GM21528 (cell line): ENCODE results near the gene ADPRM.
"Not testable (repeated sequence)": the region's sequence is repeated elsewhere in the genome, so short reads cannot be mapped to it uniquely, and the experiment has no call there.

Experiments used
- ATAC-seq: cut with Tn5 transposase; IDR thresholded peaks from one replicate; pipeline ENCODE4 v1.9.1; 2021; ENCODE audit warnings: mild to moderate bottlenecking, moderate library complexity; ENCODE audit not compliant: unreplicated experiment, low FRiP score

The ADPRM gene

DNA sequence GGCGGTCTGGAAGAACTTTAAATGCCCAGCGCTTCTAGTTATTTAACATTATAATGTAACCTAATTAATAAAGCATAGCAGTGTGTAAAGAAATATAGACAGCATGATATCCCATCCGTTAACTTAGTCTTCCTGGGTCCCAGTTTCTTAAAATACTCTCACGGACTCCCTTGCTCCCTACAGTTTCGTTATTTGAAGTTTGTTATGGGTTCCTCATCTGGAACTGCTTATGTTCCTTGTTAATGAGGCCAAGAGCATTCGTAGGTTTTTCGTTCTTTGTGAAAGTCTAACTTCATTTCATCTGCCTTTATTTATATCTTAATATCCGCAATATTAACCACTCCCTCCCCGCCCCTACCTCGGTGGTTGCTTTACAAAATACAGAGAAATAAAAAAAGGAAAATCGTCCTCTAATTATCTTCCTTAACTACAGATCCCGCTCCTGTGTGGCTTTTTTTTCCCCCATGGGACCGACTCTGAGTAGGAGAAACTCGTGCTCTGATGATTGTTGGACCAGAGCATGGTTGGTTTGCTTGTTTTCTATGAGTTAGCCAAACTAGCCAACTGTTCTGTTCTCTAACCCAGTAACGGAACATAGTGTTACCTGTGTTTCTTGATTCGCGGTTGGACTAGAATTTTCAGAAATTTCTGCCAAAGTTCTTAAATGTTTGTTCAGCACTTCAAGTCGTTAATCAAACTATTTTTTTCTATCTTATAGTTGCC is 863 bp downstream of the ADPRM start:
- ATAC-seq = no peak

- no peak for ATAC-seq
Observed at GRCh38 chr17:10699856-10700255, 2.5 kb downstream of the ADPRM start.

- no peak for ATAC-seq
Observed at GRCh38 chr17:10702574-10702973, 5.2 kb downstream of the ADPRM start.

DNA sequence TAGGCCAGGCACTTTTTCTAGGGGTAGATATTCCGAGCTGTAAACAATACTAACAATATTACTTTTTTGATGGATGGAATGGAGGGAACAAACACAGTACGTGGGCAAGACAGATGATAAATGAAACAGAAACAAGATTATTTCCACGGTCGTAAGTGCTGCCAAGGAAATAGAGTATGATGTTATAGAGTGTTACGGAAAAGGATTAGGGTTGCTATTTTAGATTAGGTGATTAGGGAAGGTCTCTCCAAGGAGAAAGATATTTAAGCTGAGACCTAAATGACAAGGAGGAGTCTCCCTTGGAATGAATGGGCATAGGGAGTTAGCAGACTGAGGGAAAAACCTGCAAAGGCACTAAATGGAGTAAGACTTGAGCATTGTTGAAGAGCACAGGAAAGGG is 8.3 kb downstream of the ADPRM start:
- no peak for ATAC-seq

GRCh38 chr17:10713318-10713717 is 15.9 kb downstream of the ADPRM start:
- no peak for ATAC-seq

GRCh38 chr17:10716218-10716617 is 18.8 kb downstream of the ADPRM start:
- no peak for ATAC-seq

- no peak for ATAC-seq
Observed at GRCh38 chr17:10718547-10718946, 21.2 kb downstream of the ADPRM start.

DNA sequence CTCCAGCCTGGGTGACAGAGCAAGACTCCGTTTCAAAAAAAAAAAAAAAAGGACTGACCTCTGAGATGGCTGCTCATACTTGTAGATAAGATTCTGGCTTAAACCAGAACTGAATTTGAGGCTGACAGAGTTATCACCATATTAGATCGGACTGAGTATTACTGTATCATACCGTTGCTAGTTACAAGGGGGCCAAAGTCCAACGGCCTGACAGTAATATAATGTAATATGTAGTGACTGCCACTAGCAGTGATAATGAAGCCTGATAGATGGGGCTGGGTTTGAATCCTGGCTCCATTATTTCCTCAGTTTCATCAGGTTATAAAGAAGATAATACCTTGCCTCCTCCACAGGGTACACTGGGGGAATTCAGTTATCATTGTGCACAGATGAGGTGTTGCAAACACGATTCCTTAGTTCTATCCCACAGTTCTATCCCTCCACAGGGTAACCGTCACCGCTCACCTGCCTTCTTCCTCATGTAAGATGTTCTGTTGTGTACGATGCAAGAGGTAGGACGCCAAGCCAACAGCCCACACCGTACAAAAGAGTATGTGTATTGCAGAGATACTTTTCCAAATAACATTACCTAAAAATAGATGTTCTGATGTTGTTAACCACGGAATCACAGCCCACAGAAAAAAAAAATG is 27.3 kb downstream of the ADPRM start:
- ATAC-seq = no peak

GRCh38 chr17:10725262-10725661 is 27.9 kb downstream of the ADPRM start:
- no peak for ATAC-seq

- no peak for ATAC-seq
Observed at GRCh38 chr17:10726196-10726595, 28.8 kb downstream of the ADPRM start.

GRCh38 chr17:10727192-10727591 is 29.8 kb downstream of the ADPRM start:
- no peak for ATAC-seq

DNA sequence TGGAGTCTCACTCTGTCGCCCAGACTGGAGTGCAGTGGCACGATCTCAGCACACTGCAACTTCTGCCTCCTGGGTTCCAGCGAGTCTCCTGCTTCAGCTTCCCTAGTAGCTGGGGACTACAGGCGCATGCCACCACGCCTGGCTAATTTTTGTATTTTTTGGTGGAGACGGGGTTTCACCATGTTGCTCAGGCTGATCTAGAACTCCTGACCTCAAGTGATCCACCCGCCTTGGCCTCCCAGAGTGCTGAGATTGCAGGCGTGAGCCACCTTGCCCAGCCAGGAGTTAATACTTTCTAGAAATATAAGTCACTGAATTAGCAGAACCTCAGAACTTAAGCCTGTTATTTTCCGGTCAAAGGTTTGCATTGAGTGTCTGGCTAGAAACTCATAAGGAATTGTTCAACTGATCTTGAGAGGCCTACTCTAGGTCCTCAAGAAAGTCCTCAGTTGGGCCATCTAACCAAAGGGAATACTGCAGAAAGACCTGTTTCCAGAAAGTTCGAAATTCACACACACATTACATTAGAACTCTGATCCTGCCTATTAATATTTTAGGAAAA is 31.0 kb downstream of the ADPRM start:
- ATAC-seq = no peak

GRCh38 chr17:10729334-10730193 is 32.2 kb downstream of the ADPRM start, which contains the start of gene TMEM220:
TSS of gene TMEM220 (minus strand) at chr17:10730023. CDS start at chr17:10729851, 172 bp downstream.
- no peak for ATAC-seq

GRCh38 chr17:10730247-10730646 is 32.9 kb downstream of the ADPRM start:
- ATAC-seq = not testable (repeated sequence)

GRCh38 chr17:10731408-10731879 is 34.0 kb downstream of the ADPRM start:
- no peak for ATAC-seq

DNA sequence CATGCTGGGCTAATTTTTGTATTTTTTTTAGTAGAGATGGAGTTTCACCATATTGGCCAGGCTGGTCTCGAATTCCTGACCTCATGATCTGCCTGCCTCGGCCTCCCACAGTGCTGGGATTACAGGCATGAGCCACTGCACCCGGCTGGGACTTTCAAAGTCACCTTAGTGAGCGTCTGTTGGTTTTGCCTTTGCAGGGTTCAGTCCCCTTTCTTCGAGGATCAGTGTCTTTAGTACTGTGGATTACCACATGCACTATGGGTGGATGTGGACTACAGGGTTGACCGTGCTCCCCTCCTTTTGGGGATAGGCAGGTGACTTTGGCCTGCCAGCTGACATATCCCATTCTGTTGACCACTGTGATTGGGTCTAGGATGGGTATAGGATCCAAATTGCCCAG is 34.7 kb downstream of the ADPRM start:
- not testable (repeated sequence) for ATAC-seq

- ATAC-seq = no peak
Observed at GRCh38 chr17:10733666-10734065, 36.3 kb downstream of the ADPRM start.

- no peak for ATAC-seq
Observed at GRCh38 chr17:10735251-10735650, 37.9 kb downstream of the ADPRM start.

GRCh38 chr17:10735821-10736220 is 38.4 kb downstream of the ADPRM start:
- no peak for ATAC-seq

- ATAC-seq = no peak
Observed at GRCh38 chr17:10737168-10737622, 39.8 kb downstream of the ADPRM start.

DNA sequence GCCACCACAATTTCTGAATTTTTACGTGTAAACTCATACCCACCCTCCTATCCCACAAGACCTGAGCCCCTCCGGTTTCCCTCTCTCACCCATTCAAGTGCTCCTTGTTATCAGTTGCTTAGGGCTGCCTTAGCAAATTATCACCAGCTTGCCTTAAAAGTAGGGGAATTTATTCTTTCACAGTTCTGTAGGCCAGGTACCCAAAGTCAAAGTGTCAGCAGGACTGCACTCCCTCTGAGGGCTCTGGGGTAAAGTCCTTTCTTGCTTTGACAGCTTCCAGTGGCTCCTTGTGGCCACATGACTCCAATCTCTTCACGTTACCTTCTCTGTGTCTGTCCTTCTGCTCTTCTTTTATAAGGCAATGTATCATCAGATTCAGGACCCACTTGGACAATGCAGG is 40.3 kb downstream of the ADPRM start:
- ATAC-seq = no peak
